Measurements from ENCODE around the gene KLHDC3. TPM values are rescaled to one million over a fixed set of nuclear protein-coding genes. Genes with fewer than 3 reads are reported as not detected.
"Not testable (repeated sequence)": the region's sequence is repeated elsewhere in the genome, so short reads cannot be mapped to it uniquely, and the experiment has no call there.

KLHDC3 gene
- total RNA-seq, 1 donor from 2014 or later, result 58.8 TPM

DNA sequence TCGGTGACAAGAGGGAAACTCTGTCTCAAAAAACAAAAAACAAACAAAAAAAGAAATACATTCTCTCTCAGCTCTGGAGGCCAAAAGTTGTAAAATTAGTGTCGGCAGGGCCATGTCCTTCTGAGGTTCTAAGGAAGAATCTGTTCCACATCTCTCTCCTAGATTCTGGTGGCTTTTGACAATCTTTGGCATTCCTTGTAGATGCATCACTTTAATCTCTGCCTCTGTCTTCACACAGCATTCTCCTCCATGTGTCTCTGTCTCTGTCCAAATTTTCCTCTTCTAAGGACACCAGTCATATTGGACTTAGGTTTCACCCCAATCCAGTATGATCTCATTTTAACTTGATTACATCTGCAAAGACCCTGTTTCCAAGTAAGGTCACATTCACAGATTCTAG, 20.6 kb upstream of the KLHDC3 start:
- intact Hi-C loops (cut with DNase I), result no loop called here
- H3K4me3 ChIP-seq, result no peak overlapping the region
- H3K36me3 ChIP-seq, result peaks cover 27% of the 10 kb centered on the region
- H3K4me1 ChIP-seq, result peaks cover 4% of the 10 kb centered on the region
- H3K27ac ChIP-seq, result no peak overlapping the region
- no peak for DNase-seq
- no peaks in the 10 kb centered on the region for H3K27me3 ChIP-seq
- no peak for ATAC-seq
- no peaks in the 10 kb centered on the region for H3K9me3 ChIP-seq
- TF ChIP-seq, protein P1, sequence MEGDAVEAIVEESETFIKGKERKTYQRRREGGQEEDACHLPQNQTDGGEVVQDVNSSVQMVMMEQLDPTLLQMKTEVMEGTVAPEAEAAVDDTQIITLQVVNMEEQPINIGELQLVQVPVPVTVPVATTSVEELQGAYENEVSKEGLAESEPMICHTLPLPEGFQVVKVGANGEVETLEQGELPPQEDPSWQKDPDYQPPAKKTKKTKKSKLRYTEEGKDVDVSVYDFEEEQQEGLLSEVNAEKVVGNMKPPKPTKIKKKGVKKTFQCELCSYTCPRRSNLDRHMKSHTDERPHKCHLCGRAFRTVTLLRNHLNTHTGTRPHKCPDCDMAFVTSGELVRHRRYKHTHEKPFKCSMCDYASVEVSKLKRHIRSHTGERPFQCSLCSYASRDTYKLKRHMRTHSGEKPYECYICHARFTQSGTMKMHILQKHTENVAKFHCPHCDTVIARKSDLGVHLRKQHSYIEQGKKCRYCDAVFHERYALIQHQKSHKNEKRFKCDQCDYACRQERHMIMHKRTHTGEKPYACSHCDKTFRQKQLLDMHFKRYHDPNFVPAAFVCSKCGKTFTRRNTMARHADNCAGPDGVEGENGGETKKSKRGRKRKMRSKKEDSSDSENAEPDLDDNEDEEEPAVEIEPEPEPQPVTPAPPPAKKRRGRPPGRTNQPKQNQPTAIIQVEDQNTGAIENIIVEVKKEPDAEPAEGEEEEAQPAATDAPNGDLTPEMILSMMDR (IDR thresholded peaks at IDR 0.05), result no peak

DNA sequence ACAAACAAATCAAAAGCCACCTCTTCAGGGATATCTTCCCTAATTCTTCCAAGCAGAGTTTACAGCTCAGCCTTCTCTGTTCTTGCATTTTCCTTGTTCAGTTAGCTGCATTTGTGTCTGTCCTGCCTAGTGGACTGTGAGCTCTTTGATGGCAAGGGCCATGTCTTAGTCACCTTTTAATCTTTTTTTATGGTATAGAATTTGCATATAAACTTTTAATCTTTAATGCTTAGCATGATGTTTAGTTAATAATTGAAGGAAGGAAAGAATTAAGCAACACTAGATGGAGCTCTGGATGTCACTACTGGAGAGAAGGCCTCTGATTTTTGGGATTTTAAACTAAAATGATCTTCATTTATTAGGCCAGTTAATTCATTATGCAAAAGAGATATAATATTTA, 17.5 kb upstream of the KLHDC3 start:
- intact Hi-C loops (cut with DNase I), result no loop called here
- no peaks in the 10 kb centered on the region for H3K9me3 ChIP-seq
- peaks cover 5% of the 10 kb centered on the region for H3K36me3 ChIP-seq
- no peaks in the 10 kb centered on the region for H3K4me1 ChIP-seq
- no peak overlapping the region for H3K4me3 ChIP-seq
- DNase-seq (no peak), ATAC-seq (no peak)
- no peaks in the 10 kb centered on the region for H3K27me3 ChIP-seq
- TF ChIP-seq, protein P1 (IDR thresholded peaks at IDR 0.05), result no peak
- H3K27ac ChIP-seq, result no peak overlapping the region

DNA sequence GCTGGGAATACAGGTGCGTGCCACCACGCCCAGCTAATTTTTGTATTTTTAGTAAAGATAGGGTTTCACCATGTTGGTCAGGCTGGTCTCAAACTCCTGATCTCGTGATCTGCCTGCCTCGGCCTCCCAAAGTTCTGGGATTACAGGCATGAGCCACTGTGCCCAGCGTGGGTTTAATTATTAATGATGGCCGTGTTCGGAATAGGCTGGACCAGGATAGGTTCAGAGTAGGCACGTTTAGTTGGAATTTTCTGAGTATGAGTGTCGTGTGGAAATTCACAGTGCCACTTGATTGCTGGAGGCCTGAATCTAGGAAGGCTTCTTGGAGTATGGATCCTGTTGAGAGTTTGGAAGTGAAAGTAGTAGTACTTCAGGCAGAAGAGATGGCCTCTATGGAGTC, 15.8 kb upstream of the KLHDC3 start:
- H3K27me3 ChIP-seq; DNase-seq; intact Hi-C loops (cut with DNase I); H3K9me3 ChIP-seq; ATAC-seq; H3K36me3 ChIP-seq; H3K4me3 ChIP-seq; H3K4me1 ChIP-seq; H3K27ac ChIP-seq: not testable (repeated sequence)

DNA sequence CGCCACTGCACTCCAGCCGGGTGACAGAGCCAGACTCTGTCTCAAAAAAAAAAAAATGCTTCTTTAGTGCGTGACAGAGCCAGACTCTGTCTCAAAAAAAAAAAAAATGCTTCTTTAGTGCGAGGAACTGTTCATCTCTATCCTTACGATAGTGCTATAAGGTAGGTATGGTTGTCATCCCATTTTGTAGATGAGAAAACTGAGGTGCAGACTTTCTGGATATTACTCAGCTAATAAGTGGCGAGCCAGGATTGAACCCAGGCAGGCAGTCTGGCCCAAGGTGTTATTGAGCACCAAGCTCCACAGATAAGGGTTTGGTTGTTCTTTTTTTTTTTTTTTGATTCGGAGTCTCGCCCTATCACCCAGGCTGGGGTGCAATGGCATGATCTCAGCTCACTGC, 12.2 kb upstream of the KLHDC3 start:
- TF ChIP-seq, protein P1 (IDR thresholded peaks at IDR 0.05), result no peak

DNA sequence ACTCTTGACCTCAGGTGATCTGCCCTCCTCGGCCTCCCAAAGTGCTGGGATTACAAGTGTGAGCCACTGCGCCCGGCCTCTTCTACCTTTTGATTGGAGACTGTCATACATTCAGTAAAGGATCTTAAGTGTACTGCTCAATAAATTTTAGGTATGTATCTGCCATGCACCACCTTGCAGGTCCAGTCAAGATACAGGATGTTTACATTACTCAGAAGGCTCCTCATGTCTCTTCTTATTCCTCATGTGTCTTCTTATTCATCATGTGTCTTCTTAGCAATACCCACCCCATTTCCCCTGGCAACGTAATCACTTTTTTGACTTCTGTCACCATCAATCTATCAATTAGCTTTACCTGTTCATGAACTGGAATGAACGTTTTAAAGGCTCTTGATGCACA, 8.2 kb upstream of the KLHDC3 start:
- Histone ChIP-seq H3K27ac (no peak overlapping the region), H3K9me3 (no peaks in the 10 kb centered on the region), H3K36me3 (peaks cover 43% of the 10 kb centered on the region), H3K4me1 (no peaks in the 10 kb centered on the region), H3K27me3 (no peaks in the 10 kb centered on the region), H3K4me3 (no peak overlapping the region)
- no peak for DNase-seq
- ATAC-seq, result no peak
- TF ChIP-seq, protein P1 (IDR thresholded peaks at IDR 0.05), result no peak
- intact Hi-C loops (cut with DNase I), result no loop called here

More for the DNA sequence above, 12.2 kb upstream of the KLHDC3 start:
- H3K4me1 ChIP-seq, result no peaks in the 10 kb centered on the region
- peaks cover 4% of the 10 kb centered on the region for H3K36me3 ChIP-seq
- DNase-seq, result no peak
- no peak overlapping the region for H3K27ac ChIP-seq
- no peak overlapping the region for H3K4me3 ChIP-seq
- no peak for ATAC-seq
- intact Hi-C loops (cut with DNase I), result no loop called here
- no peaks in the 10 kb centered on the region for H3K9me3 ChIP-seq
- H3K27me3 ChIP-seq, result no peaks in the 10 kb centered on the region

DNA sequence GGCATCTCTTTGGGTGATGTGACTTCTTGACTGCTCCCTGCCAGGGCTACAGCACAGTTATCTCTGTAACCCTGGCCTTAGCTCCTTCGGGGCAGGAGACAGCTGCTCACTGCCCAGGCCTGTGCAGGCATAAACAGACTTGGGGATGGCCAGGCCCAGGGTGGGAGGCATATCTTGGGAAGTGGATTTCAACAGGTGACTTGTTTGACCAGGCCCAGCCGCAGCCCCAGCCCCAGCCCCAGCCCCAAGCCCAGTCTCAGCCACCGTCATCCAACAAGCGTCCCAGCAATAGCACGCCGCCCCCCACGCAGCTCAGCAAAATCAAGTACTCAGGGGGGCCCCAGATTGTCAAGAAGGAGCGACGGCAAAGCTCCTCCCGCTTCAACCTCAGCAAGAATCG, 7.8 kb upstream of the KLHDC3 start:
- TF ChIP-seq, protein P1 (IDR thresholded peaks at IDR 0.05), result no peak
- DNase-seq (no peak), ATAC-seq (no peak)
- no peak overlapping the region for H3K4me3 ChIP-seq
- H3K27ac ChIP-seq, result no peak overlapping the region
- intact Hi-C loops (cut with DNase I), result no loop called here
- no peaks in the 10 kb centered on the region for H3K4me1 ChIP-seq
- H3K27me3 ChIP-seq, result no peaks in the 10 kb centered on the region
- H3K36me3 ChIP-seq, result peaks cover 47% of the 10 kb centered on the region
- no peaks in the 10 kb centered on the region for H3K9me3 ChIP-seq

All from upper lobe of right lung (tissue), 1 donor.